AG09309 (cell line): Measurements from ENCODE around the gene MYO7B.

Experiments
- DNase-seq: peaks from one replicate; pipeline ENCODE4 v3.0.0-alpha.2; 2010; ENCODE audit warnings: low read depth
- H3K4me3 ChIP-seq: 2 replicates; pipeline ENCODE4 v1.5.1; 2011; ENCODE audit warnings: mild to moderate bottlenecking, low read depth, low read length, moderate library complexity; ENCODE audit not compliant: control insufficient read depth
- CTCF ChIP-seq: IDR thresholded peaks from 2 replicates; pipeline ENCODE4 v1.5.1; 2011; ENCODE audit warnings: mild to moderate bottlenecking, low read depth, low read length, inconsistent platforms; ENCODE audit not compliant: insufficient read depth, control insufficient read depth; ENCODE audit errors: missing control alignments

Gene MYO7B

GRCh38 chr2:127551221-127551930 lies 15.9 kb downstream of the MYO7B start:
- TF ChIP-seq CTCF: no peak
- H3K4me3 ChIP-seq: no peak overlapping the region
- DNase-seq: no peak

GRCh38 chr2:127552336-127552735 lies 16.9 kb downstream of the MYO7B start:
- H3K4me3 ChIP-seq: no peak overlapping the region
- no peak for DNase-seq
- no peak for TF ChIP-seq CTCF

GRCh38 chr2:127552846-127553245 lies 17.4 kb downstream of the MYO7B start:
- no peak for DNase-seq
- no peak for TF ChIP-seq CTCF
- H3K4me3 ChIP-seq: no peak overlapping the region

- H3K4me3 ChIP-seq: no peak overlapping the region
- no peak for TF ChIP-seq CTCF
- no peak for DNase-seq
Observed at GRCh38 chr2:127558911-127559310, 23.4 kb downstream of the MYO7B start.

DNA sequence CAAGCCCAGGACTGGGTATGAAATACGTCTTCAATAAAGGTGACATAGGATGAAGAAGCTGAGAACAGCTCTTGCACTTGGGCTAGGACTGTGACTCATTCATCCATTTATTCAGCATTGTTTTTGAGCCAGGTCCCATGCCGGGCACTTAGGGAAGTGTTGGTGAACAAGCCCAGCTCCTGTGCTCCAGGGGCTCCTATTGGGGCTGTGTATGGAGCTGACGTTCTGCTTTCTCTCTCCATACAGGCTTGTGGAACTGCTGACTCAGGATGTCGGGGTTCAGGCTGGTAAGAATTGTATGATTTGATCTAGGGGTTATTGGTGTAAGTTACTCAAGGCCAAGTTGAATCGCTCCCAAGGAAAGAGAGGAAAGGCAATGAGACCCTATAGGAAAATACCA lies 24.0 kb downstream of the MYO7B start:
- TF ChIP-seq CTCF: no peak
- H3K4me3 ChIP-seq: no peak overlapping the region
- no peak for DNase-seq

DNA sequence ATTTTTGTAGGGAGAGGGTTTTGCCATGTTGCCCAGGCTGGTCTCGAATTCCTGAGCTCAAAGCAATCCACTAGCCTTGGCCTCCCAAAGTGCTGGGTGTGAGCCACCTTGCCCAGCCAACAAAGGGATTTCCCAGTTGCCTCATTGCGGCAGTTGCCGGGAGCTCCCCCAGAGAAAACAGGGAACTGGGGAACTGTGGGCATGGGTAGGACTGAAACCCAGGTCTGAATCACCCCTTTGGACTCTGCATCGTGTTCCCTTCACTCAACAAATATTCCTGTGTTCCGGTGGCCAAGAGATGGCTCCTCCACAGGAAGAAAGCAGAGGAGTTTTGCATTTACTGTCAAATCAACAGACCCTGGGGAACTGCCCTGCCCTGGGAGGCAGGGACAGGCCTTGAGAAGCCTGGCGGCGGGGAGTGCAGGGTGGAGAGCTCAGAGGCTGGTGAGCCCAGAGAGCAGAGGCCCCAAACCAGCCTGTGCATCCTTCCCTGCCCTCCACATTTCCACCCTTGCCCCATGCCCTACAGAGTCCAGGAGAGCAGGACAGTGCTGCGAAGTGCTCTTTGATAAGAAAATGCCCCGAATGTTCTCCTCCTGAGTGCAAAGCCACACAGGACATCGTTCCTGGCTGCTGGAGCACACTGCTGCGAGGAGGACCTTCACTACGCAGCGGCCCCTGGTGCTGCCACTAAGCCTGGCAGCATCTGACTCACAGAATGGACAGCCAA lies 24.9 kb downstream of the MYO7B start:
- DNase-seq: no peak
- no peak overlapping the region for H3K4me3 ChIP-seq
- TF ChIP-seq CTCF: peak; percentile 46
